22Rv1 (cell line): ENCODE measurements around the gene LRSAM1.

ENCODE experiments used
- CTCF ChIP-seq: fragments of 450-650 bp; IDR thresholded peaks from 2 replicates; pipeline ENCODE4 v1.5.1; 2017; ENCODE audit warnings: mild to moderate bottlenecking
- ZFX ChIP-seq: fragments of 450-650 bp; IDR thresholded peaks from 2 replicates; pipeline ENCODE4 v1.6.1; 2017; ENCODE audit warnings: antibody characterized with exemption, borderline replicate concordance

- TF ChIP-seq CTCF (no peak), ZFX (no peak)
These were observed 83.1 kb downstream of the LRSAM1 start for GRCh38 chr9:127534250-127534906.
